CD4-positive, alpha-beta T cell treated with Interleukin-17A for 1 hour (primary cell): ENCODE results near the gene ST7L.
"Not testable (repeated sequence)": the region's sequence is repeated elsewhere in the genome, so short reads cannot be mapped to it uniquely, and the experiment has no call there.

ENCODE experiments used
- DNase-seq: peaks from one replicate; pipeline ENCODE4 v3.0.0-alpha.2; 2020

The ST7L gene

DNA sequence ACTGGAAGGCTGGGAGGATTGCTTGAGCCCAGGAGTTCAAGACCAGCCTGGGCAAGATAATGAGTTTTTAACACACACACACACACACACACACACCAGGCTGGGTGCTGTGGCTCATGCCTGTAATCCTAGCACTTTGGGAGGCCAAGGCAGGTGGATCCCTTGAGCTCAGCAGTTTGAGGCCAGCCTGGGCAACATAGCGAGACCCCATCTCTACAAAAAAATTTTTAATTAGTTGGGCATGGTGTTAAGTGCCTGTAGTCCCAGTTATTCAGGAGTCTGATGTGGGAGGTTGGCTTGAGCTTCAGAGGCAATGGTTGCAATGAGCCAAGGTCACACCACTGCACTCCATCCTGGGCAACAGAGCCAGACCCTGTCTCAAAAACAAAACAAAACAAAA, 132.9 kb downstream of the ST7L start:
- not testable (repeated sequence) for DNase-seq

DNA sequence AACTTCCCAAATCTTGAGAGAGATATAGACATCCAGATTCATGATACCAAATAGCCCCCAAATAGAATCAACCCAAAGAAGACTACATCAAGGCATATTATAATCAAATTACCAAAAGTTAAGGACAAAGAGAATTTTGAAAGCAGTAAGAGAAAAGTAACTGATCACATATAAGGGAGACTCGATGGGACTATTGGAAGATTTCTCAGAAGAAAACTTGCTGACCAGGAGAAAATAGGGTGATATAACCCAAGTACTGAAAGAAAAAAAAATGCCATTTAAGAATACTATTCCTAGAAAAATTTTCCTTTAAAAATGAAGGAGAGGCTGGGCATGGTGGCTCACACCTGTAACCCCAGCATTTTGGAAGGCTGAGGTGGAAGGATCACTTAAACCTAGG, 140.6 kb downstream of the ST7L start:
- no peak for DNase-seq

DNA sequence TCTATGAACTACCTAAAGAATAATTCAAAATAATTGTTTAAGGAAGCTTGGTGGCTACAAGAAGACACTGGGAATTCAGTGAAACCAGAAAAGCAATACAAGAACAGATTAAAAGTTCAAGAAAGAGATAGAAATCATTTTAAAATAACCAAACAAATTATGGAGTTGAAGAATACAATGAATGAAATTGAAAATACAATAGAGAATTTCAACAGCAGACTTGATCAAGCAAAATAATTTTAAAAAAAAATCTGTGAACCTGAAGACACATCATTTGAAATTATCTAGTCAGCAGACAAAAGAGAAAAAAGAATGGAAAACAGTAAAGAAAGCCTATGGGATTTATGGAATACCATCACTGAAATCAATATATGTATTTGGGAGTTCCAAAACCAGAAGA, 141.4 kb downstream of the ST7L start:
- no peak for DNase-seq
